NB4 (cell line): ENCODE results near the gene MED15.

Experiments used
- DNase-seq: peaks from one replicate; pipeline ENCODE4 v3.0.0; 2010; ENCODE audit warnings: low read depth
- H3K4me3 ChIP-seq: one replicate; pipeline ENCODE4 v1.5.1; 2011; ENCODE audit warnings: mild to moderate bottlenecking, low read depth, low read length, moderate library complexity
- MYC ChIP-seq: IDR thresholded peaks from 2 replicates; pipeline ENCODE4 v1.6.1; 2011; ENCODE audit warnings: low read depth, low read length
- POLR2A ChIP-seq: IDR thresholded peaks from 2 replicates; pipeline ENCODE4 v1.6.1; 2011; ENCODE audit warnings: mild to moderate bottlenecking; ENCODE audit not compliant: insufficient read length; ENCODE audit errors: extremely low read depth
- TF ChIP-seq, protein P1 (sequence below): IDR thresholded peaks from one replicate; pipeline ENCODE4 v1.5.1; 2012; ENCODE audit warnings: low read depth, low read length
- TF ChIP-seq, protein P2 (sequence below): IDR thresholded peaks from 2 replicates; pipeline ENCODE4 v1.6.1; 2011; ENCODE audit warnings: low read depth, low read length

Gene MED15

DNA sequence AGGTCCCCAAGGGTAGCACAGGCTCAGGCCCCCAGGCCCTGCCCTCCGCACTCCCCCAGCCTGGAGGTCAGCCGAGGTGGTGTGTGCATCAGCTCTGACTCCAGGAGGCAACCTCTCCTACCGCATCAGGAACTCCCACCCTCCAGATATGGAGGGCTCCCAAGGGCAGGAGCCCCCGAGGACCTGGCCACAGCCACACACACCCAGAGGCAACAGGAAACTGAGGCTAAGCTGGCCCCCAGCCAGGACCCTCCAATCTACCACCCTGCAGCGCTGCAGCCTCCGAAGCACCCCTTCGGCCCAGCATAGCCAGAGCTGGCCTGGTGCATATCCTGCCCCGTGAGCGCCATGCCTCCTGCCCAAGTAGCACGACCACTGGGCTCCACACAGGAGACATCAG, 104.0 kb downstream of the MED15 start:
- no peak overlapping the region for H3K4me3 ChIP-seq
- no peak for DNase-seq
- TF ChIP-seq POLR2A: no peak
- TF ChIP-seq, protein P1, sequence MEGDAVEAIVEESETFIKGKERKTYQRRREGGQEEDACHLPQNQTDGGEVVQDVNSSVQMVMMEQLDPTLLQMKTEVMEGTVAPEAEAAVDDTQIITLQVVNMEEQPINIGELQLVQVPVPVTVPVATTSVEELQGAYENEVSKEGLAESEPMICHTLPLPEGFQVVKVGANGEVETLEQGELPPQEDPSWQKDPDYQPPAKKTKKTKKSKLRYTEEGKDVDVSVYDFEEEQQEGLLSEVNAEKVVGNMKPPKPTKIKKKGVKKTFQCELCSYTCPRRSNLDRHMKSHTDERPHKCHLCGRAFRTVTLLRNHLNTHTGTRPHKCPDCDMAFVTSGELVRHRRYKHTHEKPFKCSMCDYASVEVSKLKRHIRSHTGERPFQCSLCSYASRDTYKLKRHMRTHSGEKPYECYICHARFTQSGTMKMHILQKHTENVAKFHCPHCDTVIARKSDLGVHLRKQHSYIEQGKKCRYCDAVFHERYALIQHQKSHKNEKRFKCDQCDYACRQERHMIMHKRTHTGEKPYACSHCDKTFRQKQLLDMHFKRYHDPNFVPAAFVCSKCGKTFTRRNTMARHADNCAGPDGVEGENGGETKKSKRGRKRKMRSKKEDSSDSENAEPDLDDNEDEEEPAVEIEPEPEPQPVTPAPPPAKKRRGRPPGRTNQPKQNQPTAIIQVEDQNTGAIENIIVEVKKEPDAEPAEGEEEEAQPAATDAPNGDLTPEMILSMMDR: no peak
- TF ChIP-seq, protein P2, sequence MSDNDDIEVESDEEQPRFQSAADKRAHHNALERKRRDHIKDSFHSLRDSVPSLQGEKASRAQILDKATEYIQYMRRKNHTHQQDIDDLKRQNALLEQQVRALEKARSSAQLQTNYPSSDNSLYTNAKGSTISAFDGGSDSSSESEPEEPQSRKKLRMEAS: no peak
- no peak for TF ChIP-seq MYC

DNA sequence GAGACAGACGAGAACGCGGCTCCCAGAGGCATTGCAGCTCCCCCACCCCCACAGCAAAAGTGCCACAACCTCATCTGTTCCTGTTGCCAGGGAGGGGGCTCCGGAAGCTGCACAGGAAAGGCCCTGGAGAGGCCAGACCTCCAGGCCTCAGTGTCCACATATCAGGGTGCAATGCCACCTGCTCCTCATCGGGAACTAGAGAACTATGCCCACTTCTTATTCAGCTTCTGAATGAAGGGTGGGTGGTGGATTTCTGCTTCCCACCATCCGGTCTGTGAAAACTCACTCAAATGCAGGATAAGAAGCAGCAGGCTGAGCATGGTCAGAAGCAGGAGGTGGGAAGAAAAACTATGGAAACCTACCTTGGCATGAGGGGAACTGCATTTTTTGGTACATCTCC, 105.9 kb downstream of the MED15 start:
- DNase-seq: no peak
- TF ChIP-seq, protein P2: no peak
- TF ChIP-seq POLR2A: no peak
- TF ChIP-seq MYC: no peak
- TF ChIP-seq, protein P1: no peak
- H3K4me3 ChIP-seq: no peak overlapping the region

DNA sequence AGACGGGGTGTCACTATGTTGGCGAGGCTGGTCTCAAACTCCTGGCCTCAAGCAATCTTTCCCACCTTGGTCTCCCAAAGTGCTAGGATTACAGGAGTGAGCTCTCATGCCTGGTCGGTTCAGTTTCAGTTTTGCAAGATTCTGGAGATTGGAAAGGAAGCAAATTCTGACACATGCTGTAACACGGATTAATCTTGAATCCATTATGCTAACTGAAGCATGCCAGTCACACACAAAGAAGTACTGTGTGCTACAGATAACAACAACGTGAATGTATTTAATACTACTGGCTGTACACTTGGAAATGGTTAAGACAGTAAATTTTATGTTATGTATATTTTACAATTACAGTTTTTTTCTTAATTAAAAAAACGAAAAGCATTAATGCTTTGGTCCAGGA, 107.6 kb downstream of the MED15 start:
- DNase-seq: no peak
- H3K4me3 ChIP-seq: no peak overlapping the region
- TF ChIP-seq, protein P2: no peak
- TF ChIP-seq, protein P1: no peak
- TF ChIP-seq MYC (no peak), POLR2A (no peak)

DNA sequence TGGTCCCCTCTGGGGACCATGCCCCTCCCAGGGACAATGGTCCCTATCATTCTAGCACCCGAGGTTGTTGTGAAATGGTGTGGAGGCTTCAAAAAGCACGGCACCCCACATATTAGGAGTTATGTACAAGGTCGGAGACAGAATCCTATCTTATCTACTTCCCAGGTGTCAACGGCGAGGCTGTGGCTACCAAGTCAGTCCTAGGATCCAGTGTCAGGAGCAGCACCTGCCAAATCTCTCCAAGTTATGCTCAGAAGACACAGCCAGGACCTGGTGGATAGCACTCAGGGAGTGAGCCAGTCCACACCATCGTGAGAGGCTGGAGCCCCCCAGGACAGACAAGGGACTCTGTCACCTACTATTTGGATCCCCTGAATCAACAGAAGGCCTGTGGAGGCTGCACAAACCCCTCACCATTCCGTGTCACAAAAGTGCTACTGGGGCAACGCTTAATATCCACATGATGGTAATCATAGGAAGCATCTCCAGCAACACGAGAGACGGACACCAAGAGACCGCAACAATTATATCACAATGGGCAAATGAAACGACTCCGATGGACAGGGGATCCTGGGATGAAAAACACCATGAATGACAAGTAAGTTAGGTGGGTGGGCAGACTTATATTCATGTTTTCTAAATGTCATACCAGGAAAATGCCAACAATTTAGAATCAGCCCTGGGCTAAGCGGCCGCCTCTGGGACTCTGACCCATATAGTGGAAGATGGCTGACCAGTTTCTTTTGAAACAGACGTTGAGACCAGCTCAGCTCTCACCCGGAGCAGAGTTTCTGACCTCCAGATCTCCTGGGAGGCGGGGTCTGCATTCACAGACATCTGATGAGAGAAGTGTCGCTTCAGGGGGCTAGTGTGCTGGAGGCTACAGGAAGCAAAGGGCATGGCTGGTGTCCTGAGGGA, 108.4 kb downstream of the MED15 start:
- TF ChIP-seq, protein P2: no peak
- no peak overlapping the region for H3K4me3 ChIP-seq
- no peak for DNase-seq

DNA sequence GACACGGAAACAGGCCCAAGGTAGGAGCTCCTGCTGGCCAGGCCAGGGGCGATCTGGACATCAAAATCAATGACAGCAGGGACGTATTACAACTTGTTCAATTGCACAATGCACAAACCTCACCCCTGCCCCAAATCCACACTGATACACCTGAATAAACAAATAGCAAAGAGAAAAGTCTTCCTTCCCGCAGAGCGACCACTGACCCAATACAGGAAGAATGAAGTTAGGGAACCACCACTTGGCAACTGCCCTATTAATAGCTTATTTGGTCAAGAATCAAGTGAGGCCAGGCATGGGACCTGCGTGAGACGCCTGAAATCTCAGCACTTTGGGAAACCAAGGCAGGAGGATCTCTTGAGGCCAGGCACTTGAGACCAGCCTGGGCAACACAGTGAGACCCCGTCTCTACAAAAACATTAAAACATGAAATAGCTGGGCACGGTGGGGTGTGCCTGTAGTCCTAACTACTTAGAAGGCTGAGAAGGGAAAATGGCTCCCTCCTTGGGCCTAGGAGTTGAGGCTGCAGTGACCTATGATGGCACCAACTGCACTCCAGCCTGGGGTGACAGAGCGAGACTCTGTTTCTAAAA, 109.1 kb downstream of the MED15 start:
- H3K4me3 ChIP-seq: no peak overlapping the region
- TF ChIP-seq, protein P2: no peak
- TF ChIP-seq POLR2A (no peak), MYC (no peak)
- TF ChIP-seq, protein P1: no peak
- DNase-seq: no peak

DNA sequence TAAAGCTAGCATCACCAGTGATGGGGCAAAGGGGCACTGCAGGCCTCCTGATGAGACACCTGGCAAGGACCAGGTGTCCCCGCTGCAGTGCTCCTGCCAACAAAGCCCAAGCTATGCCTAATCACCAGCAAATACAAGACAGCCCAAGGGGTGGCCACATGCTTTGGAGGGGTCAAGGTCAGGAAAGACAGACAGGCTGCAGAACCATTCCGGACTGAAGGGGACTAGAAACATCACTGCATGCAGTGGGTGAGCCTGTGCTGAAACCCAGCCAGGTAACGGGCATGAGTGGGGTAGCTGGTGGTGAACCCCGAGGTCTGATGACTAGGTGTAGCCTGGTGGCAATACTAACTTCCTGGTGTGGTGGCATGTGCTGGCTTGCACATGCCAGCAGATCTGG, 111.1 kb downstream of the MED15 start:
- H3K4me3 ChIP-seq: no peak overlapping the region
- no peak for DNase-seq
- TF ChIP-seq MYC (no peak), POLR2A (no peak)
- TF ChIP-seq, protein P2: no peak
- TF ChIP-seq, protein P1: no peak
